Activated CD8-positive, alpha-beta T cell treated with anti-CD3 and anti-CD28 coated beads for 36 hours (primary cell): ENCODE data around the gene RBM5. TPM values are rescaled to one million over a fixed set of nuclear protein-coding genes. Genes with fewer than 3 reads are reported as not detected.

Source experiments
- ATAC-seq: fragments of 200-7000 bp; cut with Tn5 transposase; one replicate; pipeline ENCODE4 v1.10.0; 2021; ENCODE audit warnings: mild to moderate bottlenecking, moderate library complexity
- CTCF ChIA-PET: fragments of 350-600 bp; sonication (Branson Sonifier 250); formaldehyde crosslinking; loops from one replicate; lab custom pipeline; 2021; ENCODE audit warnings: antibody characterized with exemption; lab: Charles Lee
- POLR2A ChIA-PET: fragments of 350-600 bp; sonication (Branson Sonifier 250); formaldehyde crosslinking; loops from one replicate; lab custom pipeline; 2021; ENCODE audit warnings: antibody characterized with exemption; lab: Charles Lee
- DNase-seq: peaks from one replicate; pipeline ENCODE4 v3.0.0-alpha.2; 2020
- H3K27ac Mint-ChIP-seq: one replicate; pipeline ENCODE4 v1.8.0; 2021; ENCODE audit warnings: mild to moderate bottlenecking, mixed read lengths
- H3K27me3 Mint-ChIP-seq: one replicate; pipeline ENCODE4 v1.8.0; 2021; ENCODE audit warnings: mixed read lengths
- H3K36me3 Mint-ChIP-seq: one replicate; pipeline ENCODE4 v1.8.0; 2021; ENCODE audit warnings: low read depth, mixed read lengths
- H3K4me1 Mint-ChIP-seq: one replicate; pipeline ENCODE4 v1.8.0; 2021; ENCODE audit warnings: low read depth, mixed read lengths
- H3K4me3 Mint-ChIP-seq: one replicate; pipeline ENCODE4 v1.8.0; 2021; ENCODE audit warnings: mild to moderate bottlenecking, moderate library complexity, mixed read lengths
- H3K9me3 Mint-ChIP-seq: one replicate; pipeline ENCODE4 v1.8.0; 2021; ENCODE audit warnings: mixed read lengths
- CTCF ChIP-seq: fragments of 200-600 bp; IDR thresholded peaks from one replicate; pipeline ENCODE4 v1.8.0; 2022; ENCODE audit warnings: antibody characterized with exemption, mild to moderate bottlenecking
- intact Hi-C: fragments of 100-400 bp; cut with micrococcal nuclease; formaldehyde crosslinking; loops from one replicate; pipeline ENCODE4 v1.10.0; 2022
- total RNA-seq, 2 experiments: library from RNA; stranded (reverse); gene quantifications; one replicate each; pipeline ENCODE4 v1.2.3, GENCODE V29; 2021

The RBM5 gene
- total RNA-seq, 2 experiments from 2014 or later: 103 to 106 TPM

- Mint-ChIP-seq H3K36me3 (peaks cover 63% of the 10 kb centered on the region), H3K27me3 (no peaks in the 10 kb centered on the region), H3K4me3 (no peak overlapping the region), H3K27ac (peak overlapping the region; percentile 10), H3K4me1 (peaks cover 7% of the 10 kb centered on the region), H3K9me3 (no peaks in the 10 kb centered on the region)
- no peak for TF ChIP-seq CTCF
- ChIA-PET CTCF (interaction anchor here (2.8 kb wide), 1 partner anchor 20 kb away, joined by 11 read pairs; no protein-coding TSS in a partner anchor), POLR2A (interaction anchor here (1.0 to 1.5 kb wide), 5 partner anchors 8 to 15 kb away, joined by 3 to 5 read pairs (median 3); partner anchors contain the start of gene RBM5)
- intact Hi-C loops: no loop called here
- DNase-seq (no peak), ATAC-seq (peak; percentile 37)
Measured at GRCh38 chr3:50100956-50101845, 12.5 kb downstream of the RBM5 start.

- Mint-ChIP-seq H3K9me3 (no peaks in the 10 kb centered on the region), H3K27ac (no peak overlapping the region), H3K4me1 (peaks cover 5% of the 10 kb centered on the region), H3K4me3 (no peak overlapping the region), H3K36me3 (peaks cover 67% of the 10 kb centered on the region), H3K27me3 (no peaks in the 10 kb centered on the region)
- intact Hi-C loops: no loop called here
- ATAC-seq (no peak), DNase-seq (no peak)
- POLR2A ChIA-PET: interaction anchor here (1.1 to 1.5 kb wide), 2 partner anchors 12 to 13 kb away, joined by 3 to 5 read pairs; partner anchors contain the start of gene RBM5
- TF ChIP-seq CTCF: no peak
- CTCF ChIA-PET: no interaction called here
Measured at GRCh38 chr3:50102558-50102957, 13.8 kb downstream of the RBM5 start.

DNA sequence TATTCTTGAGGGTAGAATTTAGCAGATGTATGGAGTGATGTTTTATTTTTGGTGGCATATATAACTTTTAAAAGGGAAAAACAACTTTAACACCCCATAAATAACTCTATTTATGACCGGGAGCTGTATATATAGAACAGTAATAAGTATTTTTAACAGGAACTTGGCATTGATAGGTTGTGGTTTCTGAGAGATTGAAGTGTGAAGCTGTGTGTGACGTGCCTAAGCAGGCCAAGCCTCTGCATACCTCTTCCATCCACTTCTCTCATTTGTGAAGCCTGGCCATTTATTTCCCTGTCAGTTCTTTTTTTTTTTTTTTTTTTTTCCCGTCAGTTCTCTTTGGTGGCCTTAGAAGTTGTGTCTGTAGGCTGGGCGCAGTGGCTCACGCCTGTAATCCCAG is 23.0 kb downstream of the RBM5 start:
- Mint-ChIP-seq H3K4me3 (no peak overlapping the region), H3K27me3 (no peaks in the 10 kb centered on the region), H3K36me3 (peaks cover 66% of the 10 kb centered on the region), H3K27ac (peak overlapping the region; percentile 3), H3K4me1 (peaks cover 4% of the 10 kb centered on the region), H3K9me3 (no peaks in the 10 kb centered on the region)
- intact Hi-C loops: no loop called here
- POLR2A ChIA-PET: interaction anchor here (1.0 kb wide), 1 partner anchor 114 kb away, joined by 3 read pairs; no protein-coding TSS in a partner anchor
- no peak for TF ChIP-seq CTCF
- DNase-seq: no peak
- CTCF ChIA-PET: interaction anchor here (1.4 to 1.6 kb wide), 2 partner anchors 9 to 11 kb away, joined by 4 to 5 read pairs; no protein-coding TSS in a partner anchor
- no peak for ATAC-seq

GRCh38 chr3:50112462-50112861 is 23.7 kb downstream of the RBM5 start:
- H3K9me3 Mint-ChIP-seq: no peaks in the 10 kb centered on the region
- no peaks in the 10 kb centered on the region for H3K27me3 Mint-ChIP-seq
- DNase-seq (no peak), ATAC-seq (no peak)
- CTCF ChIA-PET: interaction anchor here (0.8 to 1.6 kb wide), 4 partner anchors 8 to 18 kb away, joined by 3 to 5 read pairs (median 4); no protein-coding TSS in a partner anchor
- H3K27ac Mint-ChIP-seq: no peak overlapping the region
- H3K4me1 Mint-ChIP-seq: peaks cover 4% of the 10 kb centered on the region
- POLR2A ChIA-PET: interaction anchor here (1.0 kb wide), 1 partner anchor 113 kb away, joined by 3 read pairs; no protein-coding TSS in a partner anchor
- TF ChIP-seq CTCF: no peak
- H3K36me3 Mint-ChIP-seq: peaks cover 66% of the 10 kb centered on the region
- no peak overlapping the region for H3K4me3 Mint-ChIP-seq
- intact Hi-C loops: no loop called here
